HG03571 (cell line): Measurements from ENCODE around the gene TRAF2.
"Not testable (repeated sequence)": the region's sequence is repeated elsewhere in the genome, so short reads cannot be mapped to it uniquely, and the experiment has no call there.

Source experiments
- ATAC-seq: cut with Tn5 transposase; IDR thresholded peaks from one replicate; pipeline ENCODE4 v1.9.1; 2021; ENCODE audit not compliant: unreplicated experiment

Gene TRAF2

GRCh38 chr9:136885950-136886578, at the start of gene TRAF2:
TRAF2 (plus strand) TSS chr9:136886516; CDS start chr9:136898741, 12,225 bp downstream.
- peak; percentile 78 for ATAC-seq

- no peak for ATAC-seq
Observed at GRCh38 chr9:136837146-136837855, 49.0 kb upstream of the TRAF2 start.

- not testable (repeated sequence) for ATAC-seq
Observed at GRCh38 chr9:136837856-136838277, 48.4 kb upstream of the TRAF2 start.

GRCh38 chr9:136838314-136839228, 47.7 kb upstream of the TRAF2 start:
- ATAC-seq = no peak

- ATAC-seq = no peak
Observed at GRCh38 chr9:136839229-136840139, 46.8 kb upstream of the TRAF2 start.

- no peak for ATAC-seq
Observed at GRCh38 chr9:136840140-136840876, 46.0 kb upstream of the TRAF2 start.

- no peak for ATAC-seq
Observed at GRCh38 chr9:136840877-136841645, 45.3 kb upstream of the TRAF2 start.

- not testable (repeated sequence) for ATAC-seq
Observed at GRCh38 chr9:136841646-136842379, 44.5 kb upstream of the TRAF2 start.

GRCh38 chr9:136842380-136842948, 43.9 kb upstream of the TRAF2 start, which contains the start of gene AJM1:
AJM1 (plus strand) TSS chr9:136842478; CDS start chr9:136844415, 1,937 bp downstream.
- ATAC-seq = peak; percentile 58

- not testable (repeated sequence) for ATAC-seq
Observed at GRCh38 chr9:136843159-136843800, 43.0 kb upstream of the TRAF2 start.

- ATAC-seq = not testable (repeated sequence)
Observed at GRCh38 chr9:136843801-136844740, 42.2 kb upstream of the TRAF2 start.

- no peak for ATAC-seq
Observed at GRCh38 chr9:136844761-136845464, 41.4 kb upstream of the TRAF2 start.

GRCh38 chr9:136845465-136846260, 40.7 kb upstream of the TRAF2 start:
- ATAC-seq = no peak

GRCh38 chr9:136846376-136847087, 39.8 kb upstream of the TRAF2 start:
- no peak for ATAC-seq
